ENCODE measurements around the gene TRIM59.

TRIM59 gene, protein sequence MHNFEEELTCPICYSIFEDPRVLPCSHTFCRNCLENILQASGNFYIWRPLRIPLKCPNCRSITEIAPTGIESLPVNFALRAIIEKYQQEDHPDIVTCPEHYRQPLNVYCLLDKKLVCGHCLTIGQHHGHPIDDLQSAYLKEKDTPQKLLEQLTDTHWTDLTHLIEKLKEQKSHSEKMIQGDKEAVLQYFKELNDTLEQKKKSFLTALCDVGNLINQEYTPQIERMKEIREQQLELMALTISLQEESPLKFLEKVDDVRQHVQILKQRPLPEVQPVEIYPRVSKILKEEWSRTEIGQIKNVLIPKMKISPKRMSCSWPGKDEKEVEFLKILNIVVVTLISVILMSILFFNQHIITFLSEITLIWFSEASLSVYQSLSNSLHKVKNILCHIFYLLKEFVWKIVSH

DNA sequence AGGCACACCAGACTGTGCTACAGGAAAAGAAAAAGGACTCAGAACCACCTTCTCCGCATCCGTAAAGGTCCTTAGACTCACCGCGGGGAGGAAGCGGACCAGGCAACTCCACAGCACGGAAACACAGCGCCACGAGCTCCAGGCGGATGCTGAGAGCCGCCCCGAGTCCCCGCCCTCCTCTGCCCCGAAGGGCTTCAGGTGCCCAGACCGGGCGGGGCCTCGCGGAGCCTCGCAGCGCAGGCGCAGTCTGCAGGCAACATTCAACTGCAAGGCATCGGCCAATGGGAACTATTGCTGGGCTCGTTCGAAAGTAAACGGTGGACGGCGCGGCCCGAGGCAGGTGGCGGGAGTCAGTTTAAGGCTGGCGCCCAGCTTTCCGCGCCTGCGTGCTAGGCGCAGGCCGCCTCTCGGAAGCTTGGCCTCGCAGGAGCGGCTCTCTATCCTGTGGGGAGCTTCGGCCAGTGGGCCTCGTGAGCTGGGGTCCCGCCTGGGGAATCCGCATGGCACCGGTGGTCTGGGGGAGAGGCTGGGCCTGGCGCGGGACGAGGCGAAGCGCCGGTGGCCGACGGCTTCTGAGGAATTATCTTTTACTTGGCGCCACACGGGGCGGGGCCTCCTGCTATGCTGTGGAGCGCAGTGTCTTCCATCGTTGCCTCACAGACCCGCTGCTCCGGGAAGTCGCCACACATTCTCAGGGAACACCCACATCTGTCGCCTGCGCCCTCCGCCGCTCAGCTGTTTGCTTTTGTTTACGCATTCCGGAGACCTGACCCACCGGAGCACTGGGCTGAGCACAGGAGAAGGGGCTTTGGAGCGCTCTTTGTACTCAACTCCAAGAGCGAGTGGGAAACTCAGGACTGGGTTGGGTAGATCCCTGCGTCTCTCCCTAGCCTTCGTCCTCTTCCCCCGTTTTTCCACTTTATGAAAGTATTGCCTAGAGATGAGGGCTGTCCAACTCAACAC, at the start of gene TRIM59:
Gene TRIM59, minus strand, starts transcription at position 151 of the 963 bp plus-strand sequence. CDS start 10,603 bp downstream, outside the sequence.
- peak; percentile 92 for DNase-seq

DNA sequence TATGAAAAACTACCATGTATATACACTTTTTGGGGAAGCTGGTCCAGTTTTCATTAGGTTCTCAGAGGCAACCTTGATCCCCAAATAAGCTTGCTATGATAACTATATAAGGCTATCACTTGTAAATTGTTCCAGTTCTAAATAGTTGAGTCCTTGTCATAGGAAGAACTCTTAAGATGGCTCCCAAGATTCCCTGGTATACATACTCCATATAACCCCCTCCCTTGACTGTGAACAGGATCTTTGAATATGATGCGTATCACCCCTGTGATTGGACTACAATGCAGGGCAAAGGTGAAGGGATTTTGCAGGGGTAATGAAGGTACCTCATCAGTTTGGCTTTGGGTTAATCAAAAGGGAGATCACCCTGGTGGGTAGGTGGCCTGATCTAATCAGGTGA, 48.6 kb upstream of the TRIM59 start:
- DNase-seq = no peak

DNA sequence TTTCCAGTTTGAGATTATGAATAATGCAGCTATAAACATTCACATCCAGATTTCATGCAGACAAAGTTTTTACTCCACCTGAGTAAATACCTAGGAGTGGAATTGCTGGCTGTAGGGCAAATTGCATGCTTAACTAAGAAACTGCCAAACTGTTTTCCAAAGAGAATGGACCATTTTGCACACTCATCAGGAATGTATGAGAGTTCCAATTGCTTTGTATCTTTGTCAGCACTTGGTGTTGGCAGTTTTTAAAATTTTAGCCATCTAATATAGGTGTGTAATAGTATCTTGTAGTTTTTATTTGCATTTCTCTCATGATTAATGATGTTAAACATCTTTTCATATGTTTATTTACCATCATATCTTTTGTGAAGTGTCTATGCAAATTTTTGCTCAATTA, 40.6 kb upstream of the TRIM59 start:
- DNase-seq = no peak

DNA sequence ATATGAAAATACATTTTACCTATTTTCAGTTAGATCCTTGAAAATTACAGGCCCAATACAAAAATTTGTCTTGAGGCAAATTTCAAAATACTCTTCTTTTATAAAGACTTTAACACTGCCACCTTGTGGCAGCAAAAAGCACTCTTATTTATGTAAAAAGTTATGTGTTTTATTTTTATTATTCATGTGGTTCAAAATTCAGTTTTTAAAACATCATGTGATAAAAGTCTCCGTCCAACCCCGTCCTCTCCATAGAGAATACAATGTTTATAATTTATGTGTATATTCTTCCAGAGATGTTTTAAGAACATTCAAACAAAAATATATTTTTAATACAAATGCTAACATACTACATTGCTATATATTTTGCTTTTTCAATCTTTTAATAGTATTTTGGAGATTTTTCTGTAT, 36.9 kb upstream of the TRIM59 start:
- peak; percentile 24 for DNase-seq

DNA sequence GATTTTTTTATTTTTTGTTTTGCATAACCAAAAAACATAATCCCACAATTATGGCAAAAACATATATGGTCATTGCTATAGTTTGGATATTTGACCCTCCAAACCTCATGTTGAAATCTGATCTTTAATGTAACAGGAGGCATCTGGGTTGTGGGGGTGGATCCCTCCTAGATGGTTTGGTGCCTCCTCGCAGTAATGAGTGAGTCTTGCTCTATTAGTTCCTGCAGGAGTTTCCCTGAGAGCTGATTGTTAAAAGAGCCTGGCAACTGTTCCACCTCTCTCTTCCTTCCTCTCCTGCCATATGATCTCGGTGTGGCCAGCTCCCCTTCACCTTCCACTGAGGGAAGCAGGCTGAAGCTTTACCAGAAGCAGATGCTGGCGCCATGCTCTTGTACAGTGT, 33.2 kb upstream of the TRIM59 start:
- DNase-seq = no peak

DNA sequence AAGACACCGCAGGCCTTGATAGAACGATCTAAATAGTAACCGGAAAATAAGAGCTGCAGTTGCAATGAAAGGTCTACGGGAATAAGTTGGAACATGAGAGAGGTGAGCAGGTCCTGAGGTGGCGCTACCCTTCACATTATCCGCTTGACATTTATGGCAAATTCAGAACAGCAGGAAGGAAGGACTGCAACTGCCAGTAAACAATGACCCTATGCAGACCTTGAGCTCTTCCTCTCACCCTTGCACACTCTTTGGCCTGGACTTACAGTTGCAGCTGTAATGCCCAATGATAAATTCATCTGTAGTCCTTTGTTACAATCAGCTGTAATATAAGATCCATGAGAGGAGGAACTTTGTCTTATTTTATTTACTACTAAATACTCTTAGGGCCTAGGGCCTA, 32.3 kb upstream of the TRIM59 start:
- DNase-seq = no peak

DNA sequence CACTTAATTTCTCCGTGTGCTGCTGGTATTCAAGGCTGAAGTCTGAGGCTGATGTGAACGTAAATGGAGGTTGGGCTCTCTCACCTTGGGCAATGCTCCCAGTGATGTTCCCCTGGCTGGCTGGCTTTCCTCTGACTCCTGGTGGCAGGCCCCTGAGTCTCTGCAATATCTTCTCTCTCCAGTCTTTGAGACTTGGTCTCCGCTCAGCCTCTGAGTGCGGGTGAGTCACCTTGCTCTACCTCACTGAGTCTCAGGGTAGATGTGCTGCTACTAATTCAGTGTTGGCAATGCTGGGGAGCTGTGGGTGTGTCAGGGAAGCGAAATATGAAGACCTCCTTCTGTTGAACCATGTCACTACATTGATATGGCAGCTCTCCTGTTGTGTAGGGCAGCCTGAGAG, 31.3 kb upstream of the TRIM59 start:
- DNase-seq = no peak

DNA sequence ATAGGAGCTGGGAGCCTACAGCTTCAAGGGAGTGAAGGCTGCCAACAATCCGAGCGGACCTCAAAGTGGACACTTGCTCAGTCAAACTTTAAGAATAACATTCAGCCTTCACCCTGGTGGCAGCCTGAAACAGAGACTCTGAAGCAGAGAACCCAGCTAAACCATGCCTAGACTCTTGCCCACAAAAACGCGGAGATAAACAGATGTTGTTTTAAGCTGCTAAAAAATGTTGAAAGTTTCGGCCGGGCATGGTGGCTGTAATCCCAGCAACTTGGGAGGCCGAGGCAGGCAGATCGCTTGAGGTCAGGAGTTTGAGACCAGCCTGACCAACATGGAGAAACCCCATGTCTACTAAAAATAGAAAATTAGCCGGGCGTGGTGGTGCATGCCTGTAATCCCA, 29.8 kb upstream of the TRIM59 start:
- DNase-seq = no peak

DNA sequence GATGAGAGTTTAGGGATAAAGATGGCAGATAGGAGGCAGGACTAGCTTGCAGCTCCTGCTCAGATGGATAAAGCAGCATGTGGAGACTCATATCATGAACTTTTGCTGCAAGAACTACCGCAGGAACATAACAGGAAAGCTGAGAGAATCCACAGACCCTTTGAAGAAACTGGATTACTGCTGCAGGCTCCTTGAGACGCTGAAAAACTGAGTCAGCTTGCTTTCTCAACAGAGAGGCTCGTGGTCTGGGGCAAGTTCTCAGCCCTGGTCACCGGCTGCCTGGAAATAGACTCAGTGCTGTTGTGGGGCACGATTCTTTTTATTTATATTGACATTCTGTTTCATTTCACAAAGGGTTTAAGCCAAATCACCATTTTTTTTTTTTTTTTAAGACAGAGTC, 28.8 kb upstream of the TRIM59 start:
- DNase-seq = no peak

DNA sequence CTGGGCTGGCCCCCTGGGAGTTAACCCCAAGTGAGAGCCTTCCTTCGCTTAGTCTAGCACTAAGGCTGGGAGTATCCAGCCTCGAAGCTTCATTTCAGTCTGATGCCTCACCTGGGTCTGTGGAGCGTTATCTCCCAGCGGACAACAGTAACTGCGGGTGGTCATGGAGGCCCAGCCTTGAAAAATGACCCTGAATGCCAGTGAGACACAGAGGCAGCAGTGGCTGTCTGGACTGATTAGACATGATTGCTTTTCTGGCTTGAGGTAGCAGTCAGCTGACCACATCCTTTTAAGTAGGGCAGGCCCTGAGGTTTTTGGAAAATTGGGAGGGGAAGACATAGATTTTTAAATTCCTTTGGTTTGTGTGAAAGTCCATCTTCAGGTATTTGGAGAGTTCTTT, 28.2 kb upstream of the TRIM59 start:
- no peak for DNase-seq

DNA sequence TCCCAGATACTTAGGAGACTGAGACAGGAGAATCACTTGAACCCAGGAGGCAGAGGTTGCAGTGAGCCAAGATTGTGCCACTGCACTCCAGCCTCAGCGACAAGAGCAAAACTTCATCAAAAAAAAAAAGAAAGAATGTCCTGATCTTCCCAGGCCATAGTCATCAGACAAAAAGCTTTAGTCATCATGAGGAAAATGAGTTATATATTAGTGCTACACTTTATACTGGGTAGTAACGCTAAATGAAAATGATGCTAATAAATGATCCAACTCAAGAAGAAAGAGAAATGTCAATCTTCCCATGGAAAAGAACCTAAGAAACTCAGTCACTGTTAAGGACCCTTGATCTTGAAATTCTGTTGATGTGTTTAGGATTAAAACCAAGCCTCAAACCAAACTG, 26.3 kb upstream of the TRIM59 start:
- no peak for DNase-seq

DNA sequence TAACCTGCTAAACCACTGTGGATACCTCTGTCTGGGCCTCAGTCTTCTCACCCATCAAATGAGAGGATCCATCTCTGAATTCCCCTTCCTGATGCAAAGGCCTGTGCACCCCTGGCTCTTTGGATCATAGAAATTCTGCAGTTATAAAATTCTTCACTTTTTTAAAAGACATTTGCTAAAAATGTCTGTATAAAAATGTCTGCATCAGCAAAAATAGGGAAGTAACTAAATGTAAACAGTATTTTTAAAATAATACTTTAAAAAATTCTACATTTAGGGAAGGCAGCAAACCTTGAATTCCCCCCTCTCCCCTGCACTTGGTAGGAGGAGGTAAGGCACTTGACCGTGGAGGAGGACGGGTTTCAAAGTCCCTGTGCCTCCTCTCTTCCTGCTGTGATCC, 25.6 kb upstream of the TRIM59 start:
- no peak for DNase-seq

DNA sequence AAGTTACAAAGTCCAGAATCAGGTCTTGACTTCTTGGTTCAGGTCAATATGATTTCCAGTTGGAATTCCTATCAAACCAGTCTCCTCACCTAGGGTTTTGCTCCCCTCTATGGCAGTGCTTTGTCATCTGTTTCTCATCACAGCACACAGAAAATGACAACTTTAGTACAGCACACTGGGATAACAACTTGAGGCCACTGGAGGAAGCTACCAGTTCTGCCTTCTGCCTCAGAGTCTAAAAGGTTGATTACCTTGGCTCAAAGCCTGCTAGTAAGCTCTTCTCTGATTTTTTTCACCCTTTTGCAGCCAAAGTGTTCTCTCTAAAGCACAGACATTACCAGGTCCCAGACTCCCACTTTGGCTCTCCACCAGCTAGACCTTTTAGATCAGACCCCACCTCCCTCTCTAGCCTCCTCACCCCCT, 24.8 kb upstream of the TRIM59 start:
- no peak for DNase-seq

DNA sequence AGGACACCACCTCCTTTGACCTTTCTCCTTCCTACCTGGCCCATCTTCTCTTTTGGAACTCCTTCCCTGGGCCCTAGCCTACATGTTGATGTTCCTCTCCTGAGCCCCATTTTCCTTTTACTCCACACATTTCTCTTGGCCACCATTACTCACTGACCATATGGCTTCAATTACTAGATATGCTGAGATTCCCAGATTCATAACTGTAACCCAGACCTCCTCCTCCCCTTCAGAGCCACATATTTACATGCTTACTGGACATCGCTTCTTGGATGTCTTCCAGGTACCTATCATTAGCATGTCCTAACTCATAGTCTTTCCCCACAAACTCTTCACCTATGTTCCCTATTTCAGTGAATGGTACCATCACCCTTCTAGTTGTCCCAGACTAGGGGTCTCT, 24.4 kb upstream of the TRIM59 start:
- peak; percentile 89 for DNase-seq

DNA sequence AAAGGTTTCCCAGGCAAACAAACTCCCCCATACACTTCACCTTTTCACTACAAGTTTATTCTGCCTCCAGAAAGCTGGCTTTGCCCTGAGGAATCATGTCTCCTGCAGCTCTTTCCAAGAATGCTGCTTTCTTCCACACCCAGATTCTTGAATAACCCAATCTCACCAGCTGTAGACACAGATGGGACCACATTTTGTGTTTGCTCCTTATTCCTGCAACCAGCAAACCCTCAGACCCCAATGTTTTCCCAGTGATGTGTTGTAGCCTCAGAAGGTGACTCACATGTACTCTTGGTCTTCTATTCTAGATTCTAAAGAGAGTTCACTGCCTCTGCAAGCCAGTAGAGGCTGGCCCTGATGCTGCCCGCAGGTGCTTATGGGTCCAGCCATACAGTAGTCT, 23.6 kb upstream of the TRIM59 start:
- DNase-seq = no peak

DNA sequence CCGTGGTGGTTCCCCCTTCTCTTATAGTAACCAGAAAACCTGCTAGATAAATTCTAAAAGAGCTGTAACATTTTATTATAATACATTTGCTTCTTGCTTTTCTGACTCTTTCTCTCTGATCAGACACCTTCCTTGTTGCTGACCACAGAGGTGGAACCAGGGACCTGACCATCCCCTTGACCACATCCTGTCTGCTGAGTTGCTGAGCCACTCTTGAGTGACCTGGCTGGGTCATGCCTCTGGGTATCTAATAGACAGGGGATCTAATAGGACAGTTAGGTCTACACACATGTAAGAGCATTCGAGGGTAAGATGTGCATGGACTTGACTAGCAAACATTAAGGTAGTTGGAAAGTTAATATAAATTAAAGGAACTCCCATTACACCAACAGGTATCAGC, 22.8 kb upstream of the TRIM59 start:
- DNase-seq = no peak

DNA sequence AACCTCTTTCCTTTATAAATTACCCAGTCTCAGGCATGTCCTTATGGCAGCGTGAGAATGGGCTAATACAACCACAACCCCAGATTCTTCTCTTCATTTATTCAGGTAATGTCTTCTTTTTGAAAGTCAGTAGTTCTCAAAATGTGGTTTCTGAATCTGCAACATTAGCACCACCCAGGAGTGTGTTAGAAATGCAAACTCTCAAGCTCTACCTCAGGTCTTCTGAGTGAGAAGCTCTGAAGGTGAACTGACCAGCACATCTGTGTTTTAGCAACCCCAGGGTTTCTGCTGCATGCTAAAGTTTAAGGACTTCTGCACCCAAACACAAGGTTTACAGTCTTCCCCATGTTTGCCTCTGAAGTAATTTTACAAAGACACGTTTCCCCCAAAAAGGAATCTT, 22.3 kb upstream of the TRIM59 start:
- DNase-seq = no peak

DNA sequence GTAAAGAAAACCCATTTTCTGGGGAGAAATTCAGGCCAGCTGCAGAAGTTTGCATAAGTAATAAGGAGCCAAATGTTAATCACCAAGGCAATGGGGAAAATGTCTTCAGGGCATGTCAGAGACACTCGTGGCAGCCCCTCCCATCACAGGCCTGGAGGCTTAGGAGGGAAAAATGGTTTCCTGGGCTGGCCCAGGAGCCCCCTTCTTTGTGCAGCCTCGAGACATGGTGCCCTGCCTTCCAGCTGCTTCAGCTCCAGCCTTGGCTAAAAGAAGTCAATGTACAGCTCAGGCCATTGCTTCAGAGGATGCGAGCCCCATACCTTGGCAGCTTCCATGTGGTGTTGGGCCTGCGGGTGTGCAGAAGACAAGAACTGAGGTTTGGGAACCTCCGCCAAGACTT, 20.6 kb upstream of the TRIM59 start:
- DNase-seq = no peak

DNA sequence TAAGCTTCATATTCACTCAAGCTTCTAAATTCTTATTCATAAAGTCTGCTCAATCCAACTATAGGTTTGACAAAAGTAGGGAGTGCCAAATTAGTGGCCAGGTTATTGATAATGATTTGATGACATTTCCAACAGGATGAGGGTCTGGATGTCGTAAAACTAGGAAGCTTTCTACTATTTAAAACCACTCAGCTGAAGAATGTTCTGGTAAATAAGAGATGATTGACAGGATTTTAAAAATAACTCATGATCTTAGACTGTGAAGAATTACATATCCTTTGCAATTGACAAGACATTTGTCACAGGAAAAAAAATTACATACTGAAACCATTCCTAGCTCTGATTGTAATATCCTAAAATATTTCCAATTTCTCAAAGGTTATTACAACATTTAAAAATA, 15.4 kb upstream of the TRIM59 start:
- no peak for DNase-seq

DNA sequence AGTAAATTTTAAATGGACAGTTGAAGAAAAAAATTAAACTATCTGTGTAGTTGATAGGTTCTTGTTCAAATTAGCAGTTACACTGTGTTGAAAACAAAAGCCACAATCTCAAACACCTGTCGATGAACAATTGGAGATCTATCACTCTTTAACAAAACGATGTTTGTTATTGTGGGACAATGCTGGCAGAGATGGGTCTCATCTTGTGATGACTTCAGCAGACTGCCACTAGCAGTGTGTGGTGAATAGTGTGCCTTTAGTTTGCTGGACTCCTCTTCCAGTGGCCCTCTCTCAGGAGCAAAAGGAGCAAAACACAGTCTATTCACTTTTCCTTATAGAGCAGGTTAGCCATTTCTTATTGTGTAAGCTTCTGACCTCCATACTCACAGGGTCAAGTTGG, 14.7 kb upstream of the TRIM59 start:
- no peak for DNase-seq

DNA sequence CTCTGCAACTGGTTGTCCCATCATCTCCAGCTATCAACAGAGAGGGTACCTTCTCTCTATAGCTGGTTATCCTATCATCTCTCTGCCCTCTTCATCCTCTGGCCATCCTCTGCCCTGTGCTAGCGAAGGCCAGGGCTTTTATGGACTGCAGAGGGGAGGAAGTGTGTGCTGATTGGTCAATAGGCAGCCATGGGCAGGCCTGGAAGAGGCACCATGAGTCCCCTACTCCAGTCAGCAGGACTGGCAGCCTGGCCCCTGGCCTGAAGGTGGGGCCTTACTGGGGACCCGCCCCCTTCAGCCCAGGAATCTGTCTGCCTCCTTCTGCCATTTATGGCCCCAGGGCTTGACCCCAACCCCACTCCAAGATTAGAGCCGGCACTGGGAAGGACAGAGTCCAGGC, 10.4 kb upstream of the TRIM59 start:
- no peak for DNase-seq

DNA sequence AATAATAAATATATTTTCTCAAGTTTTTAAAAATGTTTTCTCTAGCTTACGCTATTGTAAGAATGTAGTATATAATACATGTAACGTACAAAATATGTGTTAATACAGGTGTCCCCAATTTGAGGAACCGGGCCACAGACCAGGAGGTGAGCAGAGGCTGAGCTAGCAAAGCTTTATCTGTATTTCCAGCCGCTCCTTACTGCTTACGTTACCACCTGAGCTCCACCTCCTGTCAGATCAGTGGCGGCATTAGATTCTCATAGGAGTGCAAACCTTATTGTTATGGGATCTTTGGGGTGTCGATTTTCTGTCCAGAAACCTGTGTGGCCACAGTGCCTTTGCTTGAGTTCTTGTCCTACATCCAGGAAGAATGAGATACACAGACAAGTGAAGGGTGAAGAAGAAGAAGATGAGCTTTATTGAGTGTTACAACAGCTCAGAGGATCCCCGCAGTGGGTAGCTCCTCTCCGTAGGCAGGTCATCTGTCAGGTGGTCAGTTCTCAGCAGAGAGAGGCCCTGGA, 9.9 kb upstream of the TRIM59 start:
- DNase-seq = no peak

DNA sequence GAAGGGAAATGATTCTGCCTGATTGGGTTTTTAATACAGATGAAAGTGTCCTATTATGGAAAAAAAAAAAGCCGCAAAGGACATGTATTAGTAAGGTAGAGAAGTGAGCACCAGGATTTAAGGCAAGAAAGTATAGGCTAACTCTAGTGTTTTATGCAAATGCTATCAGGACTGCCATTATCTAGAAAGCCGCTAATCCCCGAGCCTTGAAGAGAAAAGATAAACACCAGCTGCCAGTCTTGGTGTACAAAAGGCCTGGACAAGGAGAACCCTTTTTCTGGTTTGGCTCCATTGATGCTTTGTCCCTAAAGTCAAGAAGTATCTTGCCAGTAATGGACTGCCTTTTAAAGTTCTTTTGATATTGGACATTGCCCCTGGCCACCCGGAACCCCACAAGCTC, 8.6 kb upstream of the TRIM59 start:
- no peak for DNase-seq

DNA sequence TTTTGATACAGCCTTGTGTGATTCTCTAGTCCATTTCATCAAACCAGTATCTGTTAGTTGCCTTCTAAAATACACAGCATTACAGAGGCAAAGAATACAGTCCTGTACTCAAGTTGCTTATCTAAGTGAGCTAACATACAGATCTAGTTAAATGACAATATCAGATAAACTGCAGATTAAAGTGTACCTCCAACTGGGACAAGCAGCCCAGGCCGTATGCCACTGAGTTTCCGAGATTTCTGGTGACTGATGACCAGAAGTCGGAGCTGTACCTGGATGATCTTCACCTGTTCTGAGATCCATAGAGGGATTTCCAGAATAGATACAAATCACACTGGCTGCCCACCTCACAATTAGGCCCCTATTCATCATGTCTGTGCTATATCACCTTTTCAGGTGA, 6.3 kb upstream of the TRIM59 start:
- no peak for DNase-seq

Data from amniotic stem cell (primary cell).